Aorta (tissue), 5 donors: Measurements from ENCODE around the gene HSPD1. TPM values are rescaled to one million over a fixed set of nuclear protein-coding genes. Genes with fewer than 3 reads are reported as not detected.
"Not testable (repeated sequence)": the region's sequence is repeated elsewhere in the genome, so short reads cannot be mapped to it uniquely, and the experiment has no call there.

Source experiments
- ATAC-seq: fragments of 200-7000 bp; cut with Tn5 transposase; one replicate; pipeline ENCODE4 v1.9.1; 2022; ENCODE audit warnings: moderate library complexity; ENCODE audit not compliant: low FRiP score
- DNase-seq, 2 donors: peaks; one replicate each; pipeline ENCODE4 v3.0.0-alpha.2; 2020
- H3K27ac ChIP-seq, 2 donors: one replicate each; pipeline ENCODE4 v1.5.1; 2013; ENCODE audit warnings: low read length in 2 of 2, mild to moderate bottlenecking in 2 of 2, moderate library complexity in 2 of 2, control low read depth in 1 of 2, inconsistent platforms in 1 of 2, low read depth in 1 of 2
- H3K27me3 ChIP-seq, 2 donors: one replicate each; pipeline ENCODE4 v1.6.1; 2013; ENCODE audit warnings: control low read depth in 1 of 2, low read length in 1 of 2, mild to moderate bottlenecking in 1 of 2, moderate library complexity in 1 of 2; ENCODE audit not compliant: insufficient read depth in 2 of 2, control insufficient read depth in 1 of 2
- H3K36me3 ChIP-seq, 2 donors: one replicate each; pipeline ENCODE4 v1.6.1; 2013; ENCODE audit warnings: control low read depth in 1 of 2, low read length in 1 of 2, mild to moderate bottlenecking in 1 of 2; ENCODE audit not compliant: insufficient read depth in 2 of 2, control insufficient read depth in 1 of 2
- H3K4me1 ChIP-seq, 2 donors: one replicate each; pipeline ENCODE4 v1.6.1; 2013; ENCODE audit warnings: low read length in 2 of 2, control low read depth in 1 of 2, mild to moderate bottlenecking in 1 of 2, moderate library complexity in 1 of 2; ENCODE audit not compliant: insufficient read depth in 2 of 2, control insufficient read depth in 1 of 2
- H3K4me3 ChIP-seq, 2 donors: one replicate each; pipeline ENCODE4 v1.5.1; 2013; ENCODE audit warnings: low read length in 2 of 2, control low read depth in 1 of 2, mild to moderate bottlenecking in 1 of 2
- H3K9me3 ChIP-seq: one replicate; pipeline ENCODE4 v1.6.1; 2013; ENCODE audit warnings: mild to moderate bottlenecking, low read length; ENCODE audit not compliant: control insufficient read depth
- WGBS, 2 donors: extraction: QIAGEN DNeasy Blood & Tissue Kit; methylation state at CpG; one replicate each; pipeline ENCODE4 v1.1.7; 2013; 5-methylcytosine and 5-hydroxymethylcytosine counted together
- intact Hi-C, 2 donors: fragments of 100-400 bp; cut with DNase I; formaldehyde crosslinking; loops; one replicate each; pipeline versions ENCODE4 v1.14.2 to v1.15.0; 2022
- polyA plus RNA-seq, 2 donors: library from polyadenylated mRNA; stranded (reverse); fragments of 200-250 nt; gene quantifications; one replicate each; pipeline ENCODE4 v1.2.3, GENCODE V29; 2013
- total RNA-seq, 2 donors: library from RNA; stranded (reverse); fragmentation: NEBNext Ultra II Directional; extraction: Animal tissue kit (Norgen Biotek cat#: 25700); gene quantifications; one replicate each; pipeline ENCODE4 v1.2.1, GENCODE V29; 2021
- donor health status: healthy with polysubstance abuse.
- donor health status: Bipolar disorder and iron deficiency.
- donor health status: DM: no; HTN: no; CAD: no.
- donor health status: DM: no; HTN: no; CAD: no.
- donor health status: DM: yes; HTN: yes; CAD: no.

The HSPD1 gene
- total and polyA plus RNA-seq, 4 donors: 74.4 to 149 (median 114) TPM

- H3K27me3 ChIP-seq: no peaks in the 10 kb centered on the region
- no peak overlapping the region for H3K4me3 ChIP-seq
- intact Hi-C loops: no loop called here
- DNase-seq (no peak), ATAC-seq (no peak)
- H3K9me3 ChIP-seq: no peaks in the 10 kb centered on the region
- H3K4me1 ChIP-seq: no peaks in the 10 kb centered on the region
- H3K36me3 ChIP-seq: peaks cover 3% of the 10 kb centered on the region in 2 donors
- no peak overlapping the region for H3K27ac ChIP-seq
- WGBS, 2 donors: 88 to 95% methylated on average over 2 of the region's 2 CpGs
These were observed 13.5 kb downstream of the HSPD1 start for GRCh38 chr2:197486175-197486574.

GRCh38 chr2:197484248-197484647, 15.4 kb downstream of the HSPD1 start:
- H3K27ac ChIP-seq, H3K4me3 ChIP-seq, H3K9me3 ChIP-seq, H3K36me3 ChIP-seq, H3K27me3 ChIP-seq, intact Hi-C loops, H3K4me1 ChIP-seq, DNase-seq, ATAC-seq: not testable (repeated sequence)
- 96 to 100% methylated on average over 3 of the region's 3 CpGs for WGBS, 2 donors

GRCh38 chr2:197480165-197481036, 19.2 kb downstream of the HSPD1 start:
- ATAC-seq (no peak), DNase-seq (no peak)
- intact Hi-C loops: no loop called here
- Histone ChIP-seq H3K9me3 (no peaks in the 10 kb centered on the region), H3K27ac (no peak overlapping the region), H3K4me3 (no peak overlapping the region), H3K36me3 (no peaks in the 10 kb centered on the region), H3K4me1 (no peaks in the 10 kb centered on the region), H3K27me3 (no peaks in the 10 kb centered on the region)
- 86 to 94% methylated on average over 9 of the region's 9 CpGs for WGBS, 2 donors

- DNase-seq (no peak), ATAC-seq (no peak)
- no peak overlapping the region for H3K4me3 ChIP-seq
- no peaks in the 10 kb centered on the region for H3K4me1 ChIP-seq
- no peaks in the 10 kb centered on the region for H3K27me3 ChIP-seq
- intact Hi-C loops: loop anchor here in 1 of 2 donors (10.0 kb wide), 1 partner anchor 63 kb away; no protein-coding TSS in a partner anchor
- H3K9me3 ChIP-seq: no peaks in the 10 kb centered on the region
- H3K27ac ChIP-seq: no peak overlapping the region
- WGBS, 2 donors: 97% methylated on average over 3 of the region's 3 CpGs
- no peaks in the 10 kb centered on the region for H3K36me3 ChIP-seq
These were observed 21.8 kb downstream of the HSPD1 start for GRCh38 chr2:197477797-197478196.

GRCh38 chr2:197472166-197472565, 27.5 kb downstream of the HSPD1 start:
- no peaks in the 10 kb centered on the region for H3K27me3 ChIP-seq
- no peak overlapping the region for H3K4me3 ChIP-seq
- no peaks in the 10 kb centered on the region for H3K36me3 ChIP-seq
- ATAC-seq (no peak), DNase-seq (no peak)
- intact Hi-C loops: loop anchor here in 1 of 2 donors (10.0 kb wide), 1 partner anchor 57 kb away; no protein-coding TSS in a partner anchor
- no peak overlapping the region for H3K27ac ChIP-seq
- WGBS, 2 donors: 95 to 96% methylated on average over 5 of the region's 5 CpGs
- H3K9me3 ChIP-seq: no peaks in the 10 kb centered on the region
- no peaks in the 10 kb centered on the region for H3K4me1 ChIP-seq

GRCh38 chr2:197464175-197464574, 35.5 kb downstream of the HSPD1 start:
- intact Hi-C loops: no loop called here
- no peak for ATAC-seq
- no peaks in the 10 kb centered on the region for H3K4me1 ChIP-seq
- no peaks in the 10 kb centered on the region for H3K9me3 ChIP-seq
- H3K27me3 ChIP-seq: no peaks in the 10 kb centered on the region
- H3K36me3 ChIP-seq: peaks cover 0 to 4% of the 10 kb centered on the region in 2 donors
- no peak overlapping the region for H3K27ac ChIP-seq
- 12 to 27% methylated on average over 1 of the region's 1 CpG for WGBS, 2 donors
- no peak for DNase-seq
- no peak overlapping the region for H3K4me3 ChIP-seq

GRCh38 chr2:197461057-197461456, 38.6 kb downstream of the HSPD1 start:
- intact Hi-C loops: no loop called here
- Histone ChIP-seq H3K9me3 (no peaks in the 10 kb centered on the region), H3K4me1 (no peaks in the 10 kb centered on the region), H3K36me3 (peaks cover 0 to 6% of the 10 kb centered on the region in 2 donors), H3K27me3 (no peaks in the 10 kb centered on the region), H3K4me3 (no peak overlapping the region), H3K27ac (no peak overlapping the region)
- 81 to 84% methylated on average over 2 of the region's 2 CpGs for WGBS, 2 donors
- no peak for ATAC-seq
- DNase-seq: no peak

GRCh38 chr2:197460649-197461048, 39.0 kb downstream of the HSPD1 start:
- no peak overlapping the region for H3K27ac ChIP-seq
- no peaks in the 10 kb centered on the region for H3K27me3 ChIP-seq
- H3K9me3 ChIP-seq: no peaks in the 10 kb centered on the region
- no peak for ATAC-seq
- WGBS, 2 donors: 89 to 90% methylated on average over 4 of the region's 4 CpGs
- peaks cover 0 to 6% of the 10 kb centered on the region in 2 donors for H3K36me3 ChIP-seq
- intact Hi-C loops: no loop called here
- H3K4me1 ChIP-seq: no peaks in the 10 kb centered on the region
- no peak overlapping the region for H3K4me3 ChIP-seq
- DNase-seq: no peak

GRCh38 chr2:197455428-197455827, 44.2 kb downstream of the HSPD1 start:
- no peak for ATAC-seq
- intact Hi-C loops: loop anchor here (5.0 to 10.0 kb wide), 2 partner anchors 42 to 249 kb away; partner anchors contain the start of genes HSPD1 (in 1 of the 2) and MARS2 (in 1 of the 2)
- Histone ChIP-seq H3K4me3 (no peak overlapping the region), H3K27me3 (no peaks in the 10 kb centered on the region), H3K4me1 (no peaks in the 10 kb centered on the region), H3K9me3 (no peaks in the 10 kb centered on the region), H3K36me3 (peaks cover 0 to 4% of the 10 kb centered on the region in 2 donors), H3K27ac (no peak overlapping the region)
- DNase-seq: no peak
- WGBS, 2 donors: 91 to 97% methylated on average over 1 of the region's 1 CpG
